A673 (cell line): ENCODE data around the gene ASAP3. TPM values are rescaled to one million over a fixed set of nuclear protein-coding genes. Genes with fewer than 3 reads are reported as not detected.

Experiments used
- BruUV-seq: library from RNA; stranded (reverse); fragments of 400-500 nt; replicated peaks from 2 replicates; lab custom pipeline; 2021; lab: Mats Ljungman, UMichigan
- CTCF ChIA-PET: fragments of 300-600 bp; sonication (Branson Sonifier 250); formaldehyde crosslinking; loops from one replicate; lab custom pipeline; 2022; ENCODE audit warnings: antibody characterized with exemption; lab: Charles Lee
- POLR2A ChIA-PET: fragments of 300-600 bp; sonication (Branson Sonifier 250); formaldehyde crosslinking; loops from one replicate; lab custom pipeline; 2022; ENCODE audit warnings: antibody characterized with exemption; ENCODE audit not compliant: low non-redundant PET; lab: Charles Lee
- DNase-seq: peaks from one replicate; pipeline ENCODE4 v3.0.0-alpha.2; 2015; ENCODE audit warnings: low spot score
- H3K27ac ChIP-seq: fragments of 200-600 bp; sonication (generic); 2 replicates; pipeline ENCODE4 v1.5.1; 2016; ENCODE audit warnings: mixed run types, low read depth, mild to moderate bottlenecking, mixed read lengths, antibody characterized with exemption, low read length; ENCODE audit not compliant: poor library complexity, severe bottlenecking
- H3K27me3 ChIP-seq: fragments of 200-600 bp; sonication (generic); replicated peaks from 2 replicates; pipeline ENCODE4 v1.6.1; 2017; ENCODE audit warnings: mixed run types, low read depth, mild to moderate bottlenecking, mixed read lengths, antibody characterized with exemption, low read length; ENCODE audit not compliant: insufficient read depth, poor library complexity
- H3K36me3 ChIP-seq: fragments of 200-600 bp; sonication (generic); 2 replicates; pipeline ENCODE4 v1.6.1; 2016; ENCODE audit warnings: mixed run types, mild to moderate bottlenecking, mixed read lengths, antibody characterized with exemption, low read length; ENCODE audit not compliant: insufficient read depth, poor library complexity, severe bottlenecking
- H3K4me1 ChIP-seq: fragments of 200-600 bp; sonication (generic); 2 replicates; pipeline ENCODE4 v1.6.1; 2017; ENCODE audit warnings: mixed run types, mild to moderate bottlenecking, mixed read lengths, antibody characterized with exemption, low read length; ENCODE audit not compliant: insufficient read depth, poor library complexity, severe bottlenecking
- H3K4me3 ChIP-seq: fragments of 200-600 bp; sonication (generic); 2 replicates; pipeline ENCODE4 v1.5.1; 2016; ENCODE audit warnings: low read depth, mixed run types, mild to moderate bottlenecking, mixed read lengths, low read length; ENCODE audit not compliant: poor library complexity, severe bottlenecking
- H3K9me3 ChIP-seq: fragments of 200-600 bp; sonication (generic); 2 replicates; pipeline ENCODE4 v1.6.1; 2016; ENCODE audit warnings: mixed run types, low read depth, mild to moderate bottlenecking, mixed read lengths, antibody characterized with exemption, low read length; ENCODE audit not compliant: poor library complexity, severe bottlenecking
- CTCF ChIP-seq: fragments of 300-800, 200-600 bp; sonication (generic); conservative IDR thresholded peaks from 2 replicates; pipeline ENCODE4 v1.5.1; 2017; ENCODE audit warnings: low read depth, mild to moderate bottlenecking, antibody characterized with exemption, low read length, moderate library complexity, mixed read lengths
- EZH2 ChIP-seq: fragments of 200-600 bp; sonication (generic); IDR thresholded peaks from 2 replicates; pipeline ENCODE4 v1.6.1; 2017; ENCODE audit warnings: borderline replicate concordance, low read depth, mild to moderate bottlenecking, mixed read lengths, antibody characterized with exemption, low read length; ENCODE audit not compliant: poor library complexity, severe bottlenecking
- intact Hi-C: fragments of 100-400 bp; cut with micrococcal nuclease; formaldehyde crosslinking; loops from one replicate; pipeline ENCODE4 v1.10.0; 2022; ENCODE audit not compliant: unreplicated experiment
- total RNA-seq: library from RNA; stranded (reverse); gene quantifications from 2 replicates; pipeline ENCODE4 v1.2.3, GENCODE V29; 2021

The ASAP3 gene
- total RNA-seq, 1 experiment from 2014 or later: 7.8 TPM

- intact Hi-C loops: no loop called here
These were observed 30.5 kb downstream of the ASAP3 start for GRCh38 chr1:23453455-23454000.

DNA sequence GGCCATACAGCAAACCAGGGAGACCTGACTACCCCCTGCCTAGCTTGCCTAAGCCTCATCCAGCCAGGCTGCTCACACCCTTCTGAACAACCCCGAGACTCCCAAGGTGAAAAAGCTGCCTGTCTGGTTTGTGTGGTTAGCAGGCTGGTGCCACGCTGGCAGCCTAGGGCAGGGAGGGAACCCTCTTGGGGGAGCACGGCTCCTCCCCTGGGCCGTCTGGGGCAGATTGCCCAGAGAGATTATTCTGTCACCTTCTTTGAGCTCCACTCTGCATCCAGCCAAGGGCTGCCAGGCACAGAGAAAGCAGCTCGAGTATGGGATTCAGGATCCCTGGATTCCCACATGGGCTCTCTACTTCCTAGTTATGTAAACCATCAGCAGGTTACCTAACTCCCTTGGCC is 32.0 kb downstream of the ASAP3 start:
- H3K27me3 ChIP-seq: no peaks in the 10 kb centered on the region
- BruUV-seq: no TSS peak
- no peak for TF ChIP-seq CTCF
- no peak for TF ChIP-seq EZH2
- no peaks in the 10 kb centered on the region for H3K9me3 ChIP-seq
- intact Hi-C loops: no loop called here
- peaks cover 6% of the 10 kb centered on the region for H3K4me1 ChIP-seq
- POLR2A ChIA-PET: no interaction called here
- peak; percentile 29 for DNase-seq
- CTCF ChIA-PET: no interaction called here
- no peaks in the 10 kb centered on the region for H3K36me3 ChIP-seq
- no peak overlapping the region for H3K4me3 ChIP-seq
- no peak overlapping the region for H3K27ac ChIP-seq

More at GRCh38 chr1:23453455-23454000, 30.5 kb downstream of the ASAP3 start:
- H3K4me3 ChIP-seq: no peak overlapping the region
- TF ChIP-seq EZH2 (no peak), CTCF (no peak)
- H3K9me3 ChIP-seq: no peaks in the 10 kb centered on the region
- no peaks in the 10 kb centered on the region for H3K27me3 ChIP-seq
- no peaks in the 10 kb centered on the region for H3K36me3 ChIP-seq
- H3K4me1 ChIP-seq: peaks cover 6% of the 10 kb centered on the region
- no peak overlapping the region for H3K27ac ChIP-seq
- ChIA-PET POLR2A (no interaction called here), CTCF (no interaction called here)
- no peak for DNase-seq
- no TSS peak for BruUV-seq

DNA sequence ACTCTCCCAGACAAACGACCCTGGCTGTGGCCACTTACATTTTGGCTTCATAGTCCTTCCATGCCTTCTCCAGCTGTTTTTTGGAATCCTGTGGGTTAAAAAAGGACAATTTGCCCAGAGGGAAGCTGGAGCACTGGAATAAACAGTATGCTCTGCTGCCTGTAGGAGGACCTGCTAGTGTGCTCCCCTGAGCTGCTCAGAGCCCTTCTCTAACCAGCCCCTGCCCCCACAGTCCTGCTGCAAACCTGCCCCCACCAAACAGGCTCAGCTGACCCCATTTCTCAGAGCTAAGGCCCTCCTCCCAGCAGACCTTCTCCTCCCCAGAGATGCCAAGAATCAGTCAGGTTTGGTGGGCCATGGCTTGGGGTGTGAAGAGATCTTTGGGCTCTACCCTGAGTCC is 32.5 kb downstream of the ASAP3 start:
- TF ChIP-seq CTCF (no peak), EZH2 (no peak)
- CTCF ChIA-PET: no interaction called here
- intact Hi-C loops: no loop called here

More for the DNA sequence above, 32.5 kb downstream of the ASAP3 start:
- Histone ChIP-seq H3K4me1 (peaks cover 6% of the 10 kb centered on the region), H3K27ac (no peak overlapping the region), H3K36me3 (no peaks in the 10 kb centered on the region), H3K4me3 (no peak overlapping the region), H3K9me3 (no peaks in the 10 kb centered on the region), H3K27me3 (no peaks in the 10 kb centered on the region)
- DNase-seq: no peak
- POLR2A ChIA-PET: no interaction called here
- no TSS peak for BruUV-seq
